ENCODE results near the gene ZDHHC20. TPM values are rescaled to one million over a fixed set of nuclear protein-coding genes. Genes with fewer than 3 reads are reported as not detected.

Gene ZDHHC20
- total RNA-seq, 1 donor = 171 TPM

GRCh38 chr13:21330126-21330861 is 128.8 kb downstream of the ZDHHC20 start:
- Histone ChIP-seq H3K27me3 (ENCODE audit: insufficient read depth, low read length) (no peaks in the 10 kb centered on the region), H3K4me1 (ENCODE audit: insufficient read depth, low read length) (no peaks in the 10 kb centered on the region), H3K4me3 (ENCODE audit: low read length) (no peak overlapping the region), H3K9me3 (ENCODE audit: low read depth, low read length) (no peaks in the 10 kb centered on the region)

- Histone ChIP-seq H3K4me1 (ENCODE audit: insufficient read depth, low read length) (no peaks in the 10 kb centered on the region), H3K4me3 (ENCODE audit: low read length) (no peak overlapping the region)
Measured at GRCh38 chr13:21328836-21329477, 130.1 kb downstream of the ZDHHC20 start.

GRCh38 chr13:21328201-21328600 is 130.9 kb downstream of the ZDHHC20 start:
- Histone ChIP-seq H3K27me3 (ENCODE audit: insufficient read depth, low read length) (no peaks in the 10 kb centered on the region), H3K4me3 (ENCODE audit: low read length) (no peak overlapping the region)

More at GRCh38 chr13:21328836-21329477, 130.1 kb downstream of the ZDHHC20 start:
- Histone ChIP-seq H3K27me3 (ENCODE audit: insufficient read depth, low read length) (no peaks in the 10 kb centered on the region), H3K9me3 (ENCODE audit: low read depth, low read length) (no peaks in the 10 kb centered on the region)

DNA sequence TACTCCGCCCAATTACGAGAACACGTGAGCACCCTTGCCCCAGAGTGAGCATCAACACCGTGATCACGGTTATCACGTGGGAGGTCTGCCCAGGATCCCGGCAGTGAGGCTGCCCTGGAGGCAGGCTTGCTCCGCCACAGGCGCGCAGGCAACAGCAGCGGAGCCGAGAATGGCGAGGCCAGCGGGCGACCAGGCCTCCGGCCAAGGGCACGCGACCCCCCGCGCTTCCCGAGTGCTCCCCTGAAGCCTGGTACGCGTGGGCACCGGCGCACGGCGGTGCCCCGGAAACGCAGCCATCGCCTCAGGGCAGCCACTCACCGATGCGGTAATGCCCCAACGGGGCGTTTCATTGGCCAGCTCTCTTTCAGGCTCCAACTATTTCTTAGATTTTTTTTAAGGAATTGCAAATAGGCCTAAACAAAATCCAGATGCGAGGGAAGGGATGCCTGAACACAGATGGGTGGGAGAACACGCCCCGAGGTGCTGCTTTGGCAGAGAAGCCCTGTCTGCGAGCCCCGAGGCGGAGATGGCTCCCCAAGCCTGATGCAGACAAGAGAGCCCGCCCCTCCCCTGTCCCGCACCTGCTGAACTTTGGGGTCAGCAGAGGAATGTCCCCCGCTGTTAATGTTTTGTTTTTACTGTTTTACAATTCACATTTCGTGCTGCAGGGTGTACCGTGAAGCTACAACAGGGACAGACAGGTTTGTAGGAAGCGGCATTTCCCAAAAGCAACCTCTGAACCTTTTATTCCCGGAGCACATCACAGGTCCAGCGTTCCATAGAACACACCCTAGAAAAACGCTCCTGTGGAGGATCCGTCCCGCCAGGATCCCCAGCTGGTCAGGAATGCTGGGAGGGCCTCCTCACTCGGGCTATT is 132.7 kb downstream of the ZDHHC20 start:
- no peaks in the 10 kb centered on the region for H3K27me3 ChIP-seq (ENCODE audit: insufficient read depth, low read length)
- H3K4me3 ChIP-seq (ENCODE audit: low read length) = no peak overlapping the region
- H3K9me3 ChIP-seq (ENCODE audit: low read depth, low read length) = no peaks in the 10 kb centered on the region
- no peaks in the 10 kb centered on the region for H3K4me1 ChIP-seq (ENCODE audit: insufficient read depth, low read length)

More at GRCh38 chr13:21328201-21328600, 130.9 kb downstream of the ZDHHC20 start:
- Histone ChIP-seq H3K4me1 (ENCODE audit: insufficient read depth, low read length) (no peaks in the 10 kb centered on the region), H3K9me3 (ENCODE audit: low read depth, low read length) (no peaks in the 10 kb centered on the region)

- Histone ChIP-seq H3K27me3 (ENCODE audit: insufficient read depth, low read length) (no peaks in the 10 kb centered on the region), H3K4me1 (ENCODE audit: insufficient read depth, low read length) (no peaks in the 10 kb centered on the region), H3K4me3 (ENCODE audit: low read length) (no peak overlapping the region), H3K9me3 (ENCODE audit: low read depth, low read length) (no peaks in the 10 kb centered on the region)
Measured at GRCh38 chr13:21324803-21325202, 134.3 kb downstream of the ZDHHC20 start.

GRCh38 chr13:21322988-21323387 is 136.1 kb downstream of the ZDHHC20 start:
- H3K4me1 ChIP-seq (ENCODE audit: insufficient read depth, low read length) = no peaks in the 10 kb centered on the region
- H3K4me3 ChIP-seq (ENCODE audit: low read length) = no peak overlapping the region
- no peaks in the 10 kb centered on the region for H3K9me3 ChIP-seq (ENCODE audit: low read depth, low read length)
- no peaks in the 10 kb centered on the region for H3K27me3 ChIP-seq (ENCODE audit: insufficient read depth, low read length)

Other genes with a start within 250 kb of the ZDHHC20 start
- gene MICU2, start 144.9 kb upstream of the ZDHHC20 start, total RNA-seq = 60.3 TPM
- 1.4 TPM for gene FGF9, start 211.8 kb upstream of the ZDHHC20 start, total RNA-seq

Measured in mononuclear cell (primary cell).